Measurements from ENCODE around the gene UBR3.

DNA sequence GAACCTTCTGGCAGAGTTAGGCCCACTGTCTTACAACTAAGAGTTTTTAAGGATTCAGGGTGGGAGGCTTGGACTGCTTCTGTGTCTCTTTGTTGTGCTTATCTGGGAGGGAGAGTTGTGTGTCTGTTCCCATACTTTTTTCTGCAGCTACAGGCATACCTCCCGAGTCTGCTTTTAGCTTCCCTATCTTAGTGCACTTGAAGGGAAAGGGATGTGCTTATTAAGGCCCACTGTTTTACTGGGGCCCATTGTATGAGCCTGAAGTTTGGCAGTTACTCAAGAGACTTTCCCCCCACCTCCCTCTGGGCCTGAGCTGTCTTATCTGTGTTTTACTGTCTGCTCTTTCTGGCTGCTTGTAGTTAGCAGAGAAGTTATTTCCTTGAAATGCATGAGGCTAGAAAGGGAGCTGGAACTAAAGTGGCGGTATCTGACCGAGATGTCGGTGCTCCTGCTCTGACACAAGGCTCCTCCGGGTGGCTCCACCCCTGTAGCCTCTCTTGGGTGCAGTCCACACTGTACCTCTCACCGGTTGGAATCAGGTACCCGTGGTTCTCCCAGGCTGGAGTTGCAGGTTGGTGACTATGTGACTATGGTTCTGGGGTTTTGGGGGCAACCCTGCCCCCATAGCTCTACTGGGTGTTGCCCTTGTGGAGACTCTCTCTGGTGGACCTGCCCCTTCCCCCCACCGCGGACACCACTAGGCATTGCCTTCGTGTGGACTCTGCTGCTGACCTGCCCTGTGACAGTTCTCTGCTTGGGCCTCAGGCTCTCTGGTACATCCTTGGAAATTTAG is 12.9 kb downstream of the UBR3 start:
- TF ChIP-seq GATA2 (IDR thresholded peaks at IDR 0.05; ENCODE audit: low read depth, low read length), result no peak
- no peak for TF ChIP-seq GATA3 (IDR thresholded peaks at IDR 0.05; ENCODE audit: low read depth, low read length)

All from SH-SY5Y (cell line).